GM18868 (cell line): ENCODE results near the gene LIMCH1.

Experiments
- ATAC-seq: cut with Tn5 transposase; IDR thresholded peaks from one replicate; pipeline ENCODE4 v1.9.1; 2021; ENCODE audit warnings: mild to moderate bottlenecking, moderate library complexity; ENCODE audit not compliant: unreplicated experiment

Gene LIMCH1

GRCh38 chr4:41749631-41750039 lies 211.7 kb downstream of the LIMCH1 start:
- no peak for ATAC-seq
